SU-DHL-6 (cell line): ENCODE results near the gene COL21A1.

Experiments used
- H2AFZ ChIP-seq: fragments of 200-600 bp; sonication (generic); 2 replicates; pipeline ENCODE4 v1.6.1; 2014; ENCODE audit warnings: low read depth, mild to moderate bottlenecking, moderate library complexity, mixed read lengths, antibody characterized with exemption, low read length; ENCODE audit not compliant: severe bottlenecking
- H3F3A ChIP-seq: fragments of 200-600 bp; shearing (Covaris generic); 2 replicates; pipeline ENCODE4 v1.6.0; 2016; ENCODE audit warnings: antibody characterized with exemption, mild to moderate bottlenecking; ENCODE audit not compliant: insufficient read depth
- H3K27ac ChIP-seq: fragments of 200-600 bp; sonication (generic); 2 replicates; pipeline ENCODE4 v1.5.1; 2016; ENCODE audit warnings: low read depth, mild to moderate bottlenecking, low read length, moderate library complexity, mixed read lengths
- H3K27me3 ChIP-seq: fragments of 200-600 bp; sonication (generic), shearing (Covaris generic); 2 replicates; pipeline ENCODE4 v1.6.0; 2014; ENCODE audit warnings: mild to moderate bottlenecking, low read length
- H3K36me3 ChIP-seq: fragments of 200-600 bp; sonication (generic); 2 replicates; pipeline ENCODE4 v1.6.1; 2014; ENCODE audit warnings: mild to moderate bottlenecking, low read length, mixed read lengths
- H3K4me2 ChIP-seq: fragments of 300-600, 200-600 bp; shearing (Covaris generic), sonication (generic); 2 replicates; pipeline ENCODE4 v1.6.0; 2014; ENCODE audit warnings: low read length, low read depth, mild to moderate bottlenecking; ENCODE audit not compliant: poor library complexity, severe bottlenecking
- H3K4me3 ChIP-seq: fragments of 200-600 bp; sonication (generic); 2 replicates; pipeline ENCODE4 v1.5.1; 2014; ENCODE audit warnings: antibody characterized with exemption, low read length, mild to moderate bottlenecking, mixed read lengths; ENCODE audit not compliant: insufficient read depth, poor library complexity, severe bottlenecking
- H3K79me2 ChIP-seq: fragments of 200-600 bp; sonication (generic); 2 replicates; pipeline ENCODE4 v1.6.1; 2014; ENCODE audit warnings: mild to moderate bottlenecking, low read length, moderate library complexity; ENCODE audit not compliant: insufficient read depth
- H3K9ac ChIP-seq: fragments of 200-600 bp; sonication (generic); 2 replicates; pipeline ENCODE4 v1.7.0; 2014; ENCODE audit warnings: mild to moderate bottlenecking, low read length
- H3K9me2 ChIP-seq: fragments of 200-600 bp; sonication (generic); replicated peaks from 2 replicates; pipeline ENCODE4 v1.6.1; 2014; ENCODE audit warnings: low read length; ENCODE audit not compliant: insufficient read depth
- H3K9me3 ChIP-seq: fragments of 200-600 bp; sonication (generic); 2 replicates; pipeline ENCODE4 v1.6.1; 2014; ENCODE audit warnings: low read length, mixed read lengths; ENCODE audit not compliant: insufficient read depth
- H4K20me1 ChIP-seq: fragments of 200-600 bp; sonication (generic); 2 replicates; pipeline ENCODE4 v1.6.1; 2014; ENCODE audit warnings: low read depth, mild to moderate bottlenecking, antibody characterized with exemption, low read length, moderate library complexity, mixed read lengths
- EZH2phosphoT487 ChIP-seq: fragments of 200-600 bp; sonication (generic), shearing (Covaris generic); conservative IDR thresholded peaks from 2 replicates; pipeline ENCODE4 v1.6.1; 2018; ENCODE audit warnings: mild to moderate bottlenecking, antibody characterized with exemption, low read length, moderate library complexity, mixed read lengths
- TF ChIP-seq, protein P1 (sequence below): fragments of 200-600 bp; sonication (generic); IDR thresholded peaks from one replicate; pipeline ENCODE4 v1.5.1; 2017; ENCODE audit warnings: antibody characterized with exemption, mild to moderate bottlenecking, low read length, moderate library complexity; ENCODE audit not compliant: insufficient read depth, poor library complexity, severe bottlenecking

The COL21A1 gene

DNA sequence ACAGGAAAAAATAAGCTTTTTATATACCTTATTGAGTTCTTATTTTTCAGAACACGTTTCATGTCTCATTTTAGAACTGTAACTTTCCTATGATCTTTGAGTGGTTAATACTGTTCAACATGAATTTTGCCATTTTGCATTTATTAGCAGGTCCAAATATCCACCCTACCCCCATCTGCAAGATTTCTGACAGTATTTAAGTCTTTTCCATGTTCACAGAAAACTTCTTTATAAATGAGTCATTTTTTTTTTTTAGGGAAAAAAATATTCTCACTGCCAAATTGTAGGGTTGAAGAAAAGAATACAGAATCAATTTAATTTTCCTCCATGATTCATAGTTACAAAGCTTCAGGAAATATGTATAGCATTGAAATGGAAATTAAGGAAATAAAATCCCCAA lies 101.8 kb downstream of the COL21A1 start:
- Histone ChIP-seq H3K27me3 (no peaks in the 10 kb centered on the region), H2AFZ (no peak overlapping the region), H3K27ac (no peak overlapping the region), H3K9ac (no peak overlapping the region), H3K36me3 (0 out of 2 replicates have a peak, but pooled peaks cover 4% of the 10 kb centered on the region), H3K9me3 (0 out of 2 replicates have a peak, but pooled peaks cover 5% of the 10 kb centered on the region), H4K20me1 (no peaks in the 10 kb centered on the region), H3K9me2 (no peaks in the 10 kb centered on the region), H3K4me3 (no peak overlapping the region), H3K79me2 (no peaks in the 10 kb centered on the region), H3K4me2 (no peak overlapping the region), H3F3A (no peaks in the 10 kb centered on the region)
- TF ChIP-seq, protein P1, sequence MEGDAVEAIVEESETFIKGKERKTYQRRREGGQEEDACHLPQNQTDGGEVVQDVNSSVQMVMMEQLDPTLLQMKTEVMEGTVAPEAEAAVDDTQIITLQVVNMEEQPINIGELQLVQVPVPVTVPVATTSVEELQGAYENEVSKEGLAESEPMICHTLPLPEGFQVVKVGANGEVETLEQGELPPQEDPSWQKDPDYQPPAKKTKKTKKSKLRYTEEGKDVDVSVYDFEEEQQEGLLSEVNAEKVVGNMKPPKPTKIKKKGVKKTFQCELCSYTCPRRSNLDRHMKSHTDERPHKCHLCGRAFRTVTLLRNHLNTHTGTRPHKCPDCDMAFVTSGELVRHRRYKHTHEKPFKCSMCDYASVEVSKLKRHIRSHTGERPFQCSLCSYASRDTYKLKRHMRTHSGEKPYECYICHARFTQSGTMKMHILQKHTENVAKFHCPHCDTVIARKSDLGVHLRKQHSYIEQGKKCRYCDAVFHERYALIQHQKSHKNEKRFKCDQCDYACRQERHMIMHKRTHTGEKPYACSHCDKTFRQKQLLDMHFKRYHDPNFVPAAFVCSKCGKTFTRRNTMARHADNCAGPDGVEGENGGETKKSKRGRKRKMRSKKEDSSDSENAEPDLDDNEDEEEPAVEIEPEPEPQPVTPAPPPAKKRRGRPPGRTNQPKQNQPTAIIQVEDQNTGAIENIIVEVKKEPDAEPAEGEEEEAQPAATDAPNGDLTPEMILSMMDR, result no peak
- no peak for TF ChIP-seq EZH2phosphoT487

DNA sequence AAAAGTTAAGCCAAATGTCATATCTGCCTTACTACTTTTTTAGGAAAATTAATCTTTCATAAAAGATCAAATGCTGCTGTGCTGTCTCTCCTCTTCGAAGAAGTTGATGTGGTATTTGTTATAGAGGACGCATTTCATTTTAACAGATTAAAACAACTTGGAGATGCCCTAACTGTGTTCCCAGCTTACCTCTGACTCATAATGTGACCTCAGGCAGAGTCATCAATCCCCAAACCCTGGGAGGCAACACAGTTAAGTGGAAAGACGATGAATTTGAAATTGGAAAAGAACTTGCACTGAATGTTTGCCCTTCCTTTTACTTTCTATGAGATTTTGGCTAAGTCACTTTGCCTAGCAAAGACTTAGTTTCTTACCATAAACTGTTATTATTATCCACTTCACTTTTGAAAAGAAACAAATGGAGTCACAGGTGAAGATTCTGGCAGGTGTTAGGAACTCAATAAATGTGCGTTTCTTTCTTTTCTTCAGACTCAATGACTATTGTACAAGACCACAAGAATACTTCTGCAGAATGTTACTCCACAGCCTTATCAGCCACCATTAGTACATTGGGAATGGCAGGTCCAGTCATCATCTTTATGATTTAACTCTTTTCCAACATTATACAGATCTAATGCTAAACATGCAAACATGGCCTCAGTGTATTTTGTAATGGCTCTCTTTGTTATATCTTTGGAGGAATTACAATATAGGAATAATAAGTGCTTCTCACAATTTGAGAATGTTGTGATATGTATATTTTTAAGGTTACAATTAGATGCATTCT lies 102.6 kb downstream of the COL21A1 start:
- H3K9me2 ChIP-seq, result no peaks in the 10 kb centered on the region
- H3K9me3 ChIP-seq, result 0 out of 2 replicates have a peak, but pooled peaks cover 5% of the 10 kb centered on the region
- no peak overlapping the region for H3K4me3 ChIP-seq
- no peaks in the 10 kb centered on the region for H3K79me2 ChIP-seq
- no peak overlapping the region for H3K4me2 ChIP-seq
- H2AFZ ChIP-seq, result no peak overlapping the region
- H3K27me3 ChIP-seq, result no peaks in the 10 kb centered on the region
- H3K36me3 ChIP-seq, result 0 out of 2 replicates have a peak, but pooled peaks cover 4% of the 10 kb centered on the region
- H3K9ac ChIP-seq, result no peak overlapping the region
- no peak overlapping the region for H3K27ac ChIP-seq
- H3F3A ChIP-seq, result no peaks in the 10 kb centered on the region
- TF ChIP-seq, protein P1, result no peak
- no peak for TF ChIP-seq EZH2phosphoT487
- H4K20me1 ChIP-seq, result no peaks in the 10 kb centered on the region

DNA sequence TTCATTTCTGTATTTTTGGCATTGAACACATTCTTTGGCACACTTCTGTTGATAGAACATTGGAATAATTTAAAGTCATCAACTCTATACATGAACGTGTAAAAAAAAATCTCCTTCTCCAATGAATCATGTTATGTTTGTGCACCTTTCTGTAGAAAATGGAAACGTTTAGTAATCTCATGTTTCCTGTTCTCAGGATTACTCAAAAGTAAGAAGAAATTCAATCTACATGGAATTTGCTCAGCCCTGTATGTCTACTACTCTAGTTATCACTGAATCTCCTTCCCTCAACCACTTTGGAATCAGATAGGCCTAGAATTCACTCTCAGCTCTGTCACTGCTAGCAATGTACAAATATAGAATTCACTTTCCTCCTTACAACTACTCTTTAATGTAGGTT lies 103.6 kb downstream of the COL21A1 start:
- H3K27ac ChIP-seq, result no peak overlapping the region
- H3K9me3 ChIP-seq, result 0 out of 2 replicates have a peak, but pooled peaks cover 5% of the 10 kb centered on the region
- H4K20me1 ChIP-seq, result no peaks in the 10 kb centered on the region
- no peaks in the 10 kb centered on the region for H3K27me3 ChIP-seq
- H3F3A ChIP-seq, result no peaks in the 10 kb centered on the region
- H2AFZ ChIP-seq, result no peak overlapping the region
- H3K4me2 ChIP-seq, result no peak overlapping the region
- no peaks in the 10 kb centered on the region for H3K79me2 ChIP-seq
- 0 out of 2 replicates have a peak, but pooled peaks cover 4% of the 10 kb centered on the region for H3K36me3 ChIP-seq
- TF ChIP-seq, protein P1, result no peak
- TF ChIP-seq EZH2phosphoT487, result no peak
- no peaks in the 10 kb centered on the region for H3K9me2 ChIP-seq
- no peak overlapping the region for H3K9ac ChIP-seq
- H3K4me3 ChIP-seq, result no peak overlapping the region
